ENCODE results near the gene MSI2.

Gene MSI2

DNA sequence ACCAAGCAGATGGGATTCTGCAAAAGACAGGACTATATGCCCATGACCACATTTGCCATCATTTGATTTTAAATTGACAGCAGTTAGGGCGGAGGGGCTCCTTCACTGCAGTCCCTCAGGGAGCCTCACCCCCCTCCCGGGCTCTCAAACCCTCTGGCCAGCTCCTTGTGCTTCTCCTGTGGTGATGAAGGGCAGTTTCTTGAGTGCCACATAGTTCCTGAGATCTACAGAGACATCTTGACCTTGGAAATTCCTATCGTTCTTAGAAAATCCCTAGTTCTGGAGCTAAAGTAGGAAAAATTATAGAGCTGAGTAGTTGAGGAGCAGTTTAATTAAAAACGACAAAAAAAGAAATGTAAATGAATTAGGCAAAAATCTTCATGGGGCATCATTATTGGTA lies 257.2 kb downstream of the MSI2 start:
- Histone ChIP-seq H3K9me3 (ENCODE audit: insufficient read depth, low read length) (no peaks in the 10 kb centered on the region), H3K36me3 (ENCODE audit: insufficient read depth, insufficient read length, low read length) (no peaks in the 10 kb centered on the region), H3K27me3 (ENCODE audit: insufficient read depth, insufficient read length) (no peaks in the 10 kb centered on the region), H3K9ac (ENCODE audit: insufficient read length, low read depth) (no peak overlapping the region), H3K4me1 (ENCODE audit: insufficient read depth, insufficient read length) (peaks cover 10% of the 10 kb centered on the region), H3K4me3 (ENCODE audit: insufficient read length, low read depth) (no peak overlapping the region)
- no peak for DNase-seq (ENCODE audit: low read depth, low spot score)
- TF ChIP-seq ZNF274 (IDR thresholded peaks at IDR 0.05; ENCODE audit: low read depth, low read length) (no peak), YY1 (IDR thresholded peaks at IDR 0.05; ENCODE audit: insufficient read depth, insufficient read length) (no peak), SUZ12 (IDR thresholded peaks at IDR 0.05; ENCODE audit: extremely low read depth, insufficient read depth, insufficient read length) (no peak)

DNA sequence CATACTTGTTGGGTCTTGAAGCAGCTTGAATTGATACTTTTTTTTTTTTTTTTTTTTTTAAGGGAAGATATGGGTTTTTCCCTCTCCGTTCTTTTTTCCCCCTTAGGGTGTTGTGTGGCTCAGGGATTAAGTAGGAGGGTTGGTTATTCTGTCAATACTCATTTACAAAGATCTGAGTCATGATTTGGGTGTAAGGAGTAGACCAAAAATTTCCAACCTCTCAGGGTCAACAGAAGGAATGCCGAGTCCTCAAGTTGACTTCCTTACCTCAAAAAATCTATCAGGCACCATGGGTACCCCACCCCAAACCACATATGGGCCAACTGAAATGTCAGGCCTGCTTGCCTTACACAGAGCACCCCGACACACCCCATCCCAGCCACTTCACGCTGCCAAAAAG lies 258.3 kb downstream of the MSI2 start:
- Histone ChIP-seq H3K36me3 (ENCODE audit: insufficient read depth, insufficient read length, low read length) (no peaks in the 10 kb centered on the region), H3K9ac (ENCODE audit: insufficient read length, low read depth) (no peak overlapping the region), H3K4me3 (ENCODE audit: insufficient read length, low read depth) (no peak overlapping the region), H3K9me3 (ENCODE audit: insufficient read depth, low read length) (no peaks in the 10 kb centered on the region), H3K4me1 (ENCODE audit: insufficient read depth, insufficient read length) (peaks cover 17% of the 10 kb centered on the region), H3K27me3 (ENCODE audit: insufficient read depth, insufficient read length) (no peaks in the 10 kb centered on the region)
- no peak for DNase-seq (ENCODE audit: low read depth, low spot score)
- no peak for TF ChIP-seq YY1 (IDR thresholded peaks at IDR 0.05; ENCODE audit: insufficient read depth, insufficient read length)

DNA sequence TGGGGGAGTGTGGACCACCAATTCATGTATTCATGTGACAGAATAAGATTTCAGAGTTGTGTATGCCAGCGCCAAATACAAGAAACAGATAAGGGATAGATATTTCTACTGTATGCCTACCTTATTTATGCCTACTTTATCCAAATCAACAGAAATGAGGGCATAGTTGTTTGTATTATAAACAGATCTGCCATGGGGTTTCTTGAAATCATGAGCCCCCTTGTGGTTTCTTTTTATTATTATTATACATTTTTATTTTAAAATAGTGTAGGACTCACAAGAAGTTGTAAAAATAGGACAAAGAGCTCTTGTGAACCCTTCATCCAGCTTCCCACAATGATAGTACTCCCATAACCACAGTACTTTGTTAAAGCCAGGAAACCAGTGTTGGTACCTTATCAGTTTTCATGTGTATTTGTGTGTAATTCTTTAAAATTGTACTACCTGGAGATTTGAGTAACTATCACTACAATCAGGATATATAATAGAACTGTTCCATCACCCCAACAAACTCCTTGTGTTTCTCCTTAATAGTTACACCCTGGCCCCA lies 259.4 kb downstream of the MSI2 start:
- no peak overlapping the region for H3K4me3 ChIP-seq (ENCODE audit: insufficient read length, low read depth)
- H3K4me1 ChIP-seq (ENCODE audit: insufficient read depth, insufficient read length), result peaks cover 19% of the 10 kb centered on the region
- no peaks in the 10 kb centered on the region for H3K9me3 ChIP-seq (ENCODE audit: insufficient read depth, low read length)
- no peak overlapping the region for H3K9ac ChIP-seq (ENCODE audit: insufficient read length, low read depth)
- no peaks in the 10 kb centered on the region for H3K27me3 ChIP-seq (ENCODE audit: insufficient read depth, insufficient read length)
- DNase-seq (ENCODE audit: low read depth, low spot score), result no peak
- TF ChIP-seq SUZ12 (IDR thresholded peaks at IDR 0.05; ENCODE audit: extremely low read depth, insufficient read depth, insufficient read length) (no peak), YY1 (IDR thresholded peaks at IDR 0.05; ENCODE audit: insufficient read depth, insufficient read length) (no peak), ZNF274 (IDR thresholded peaks at IDR 0.05; ENCODE audit: low read depth, low read length) (no peak)
- H3K36me3 ChIP-seq (ENCODE audit: insufficient read depth, insufficient read length, low read length), result no peaks in the 10 kb centered on the region

DNA sequence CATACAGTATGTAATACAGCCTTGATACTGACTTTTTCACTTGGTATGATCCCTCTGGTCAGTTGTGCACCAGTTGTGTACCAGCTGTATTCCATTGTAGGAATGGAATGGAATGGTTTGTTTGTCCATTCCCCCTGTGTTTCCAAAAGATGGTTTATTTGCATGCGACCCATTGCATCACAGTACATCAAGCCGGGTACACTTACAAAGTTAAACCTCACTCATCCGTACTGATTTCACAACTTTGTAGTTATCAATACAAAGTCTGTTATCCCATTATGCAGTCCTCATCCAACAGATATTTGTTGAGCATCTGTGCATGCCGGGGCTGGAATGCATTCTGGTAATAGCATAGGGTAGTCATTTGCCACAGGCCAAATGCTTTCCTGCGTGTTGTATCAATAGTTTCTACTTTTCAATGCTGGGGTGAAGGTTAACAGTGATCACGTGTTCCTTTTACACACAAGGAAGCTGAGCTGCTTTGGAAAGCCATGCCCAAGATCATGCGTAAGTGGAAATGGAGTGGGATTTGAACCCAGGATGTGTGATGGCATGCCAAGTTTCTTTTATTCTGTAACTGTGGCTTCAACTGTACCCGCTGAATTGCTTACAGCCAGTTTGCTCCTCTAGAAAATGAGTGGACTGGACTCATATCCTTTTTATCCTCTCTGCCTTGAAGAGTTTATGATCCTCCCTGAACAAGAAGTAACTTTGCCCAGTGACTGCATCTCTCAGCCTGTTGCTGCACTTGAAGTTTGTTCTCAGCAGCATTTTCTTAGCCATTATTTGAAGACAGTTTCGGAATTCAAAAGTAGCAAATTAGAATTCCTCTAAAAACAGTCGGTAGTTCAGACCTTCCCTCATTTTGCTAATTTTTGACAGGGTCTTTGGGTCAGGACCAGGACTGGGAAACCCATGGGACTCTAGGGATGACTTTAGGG lies 260.2 kb downstream of the MSI2 start:
- Histone ChIP-seq H3K4me3 (ENCODE audit: insufficient read length, low read depth) (no peak overlapping the region), H3K9ac (ENCODE audit: insufficient read length, low read depth) (no peak overlapping the region), H3K36me3 (ENCODE audit: insufficient read depth, insufficient read length, low read length) (no peaks in the 10 kb centered on the region), H3K9me3 (ENCODE audit: insufficient read depth, low read length) (no peaks in the 10 kb centered on the region), H3K27me3 (ENCODE audit: insufficient read depth, insufficient read length) (no peaks in the 10 kb centered on the region), H3K4me1 (ENCODE audit: insufficient read depth, insufficient read length) (peaks cover 19% of the 10 kb centered on the region)
- no peak for DNase-seq (ENCODE audit: low read depth, low spot score)
- TF ChIP-seq YY1 (IDR thresholded peaks at IDR 0.05; ENCODE audit: insufficient read depth, insufficient read length) (no peak), SUZ12 (IDR thresholded peaks at IDR 0.05; ENCODE audit: extremely low read depth, insufficient read depth, insufficient read length) (no peak), ZNF274 (IDR thresholded peaks at IDR 0.05; ENCODE audit: low read depth, low read length) (no peak)

DNA sequence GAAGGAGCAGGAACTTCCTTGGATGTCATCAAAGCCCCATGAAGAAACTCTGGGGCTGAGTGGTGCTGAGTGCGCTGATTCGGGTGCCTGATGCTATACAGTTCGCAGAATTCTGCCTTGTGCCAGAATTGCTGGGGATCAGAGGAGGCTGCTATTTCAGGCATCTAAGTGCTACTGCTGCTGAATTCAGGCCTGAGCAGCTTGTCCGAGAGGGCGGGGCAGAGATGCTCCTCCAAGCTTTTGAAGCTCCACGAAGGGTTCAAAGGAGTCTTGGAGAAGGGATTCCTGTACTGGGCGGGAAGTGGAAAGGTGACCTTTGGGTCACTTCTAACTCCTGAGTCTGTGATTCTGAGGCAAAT lies 260.9 kb downstream of the MSI2 start:
- no peak overlapping the region for H3K4me3 ChIP-seq (ENCODE audit: insufficient read length, low read depth)

DNA sequence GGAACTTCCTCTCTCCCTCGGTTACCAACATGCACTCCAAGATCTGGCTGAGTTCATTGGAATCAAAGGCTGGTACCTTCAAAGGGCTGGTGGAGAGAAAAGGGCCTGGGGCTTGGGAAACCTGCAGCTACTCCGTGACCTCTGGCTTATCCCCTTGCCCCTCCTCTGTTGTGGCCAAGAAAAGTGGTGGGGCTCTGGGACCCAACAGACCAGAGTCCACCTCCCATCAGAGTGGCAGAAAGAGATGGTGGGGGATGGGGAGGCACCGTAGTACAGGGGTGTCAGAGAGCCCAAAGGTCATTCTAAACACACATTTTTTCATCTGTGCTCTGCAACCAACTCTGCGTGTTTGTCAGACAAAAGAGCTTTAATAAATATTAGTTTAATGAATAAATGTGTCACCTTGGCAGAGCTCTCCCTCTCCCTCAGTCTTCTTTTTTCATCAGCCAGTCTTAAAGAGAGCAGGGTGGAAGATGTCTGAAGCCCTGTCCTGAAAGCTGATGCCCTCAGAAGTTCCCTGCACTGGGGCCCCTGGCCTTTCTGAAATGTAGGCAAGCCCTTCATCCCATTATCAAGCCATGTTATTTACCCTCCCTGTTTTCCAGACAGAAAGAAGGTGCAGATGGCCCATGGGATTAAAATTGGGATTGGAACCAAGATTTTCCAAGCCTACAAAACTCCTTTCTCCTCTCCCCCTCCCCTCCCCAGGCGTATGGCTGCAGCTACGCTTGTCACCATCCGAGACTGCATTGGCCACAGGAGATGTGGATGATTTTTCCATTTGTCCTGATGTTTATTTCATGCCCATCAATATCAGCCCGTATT lies 261.5 kb downstream of the MSI2 start:
- Histone ChIP-seq H3K36me3 (ENCODE audit: insufficient read depth, insufficient read length, low read length) (no peaks in the 10 kb centered on the region), H3K4me1 (ENCODE audit: insufficient read depth, insufficient read length) (peaks cover 19% of the 10 kb centered on the region), H3K4me3 (ENCODE audit: insufficient read length, low read depth) (no peak overlapping the region), H3K27me3 (ENCODE audit: insufficient read depth, insufficient read length) (no peaks in the 10 kb centered on the region), H3K9me3 (ENCODE audit: insufficient read depth, low read length) (no peaks in the 10 kb centered on the region), H3K9ac (ENCODE audit: insufficient read length, low read depth) (peak overlapping the region; percentile 36)
- no peak for DNase-seq (ENCODE audit: low read depth, low spot score)
- TF ChIP-seq SUZ12 (IDR thresholded peaks at IDR 0.05; ENCODE audit: extremely low read depth, insufficient read depth, insufficient read length), result no peak
- no peak for TF ChIP-seq ZNF274 (IDR thresholded peaks at IDR 0.05; ENCODE audit: low read depth, low read length)
- no peak for TF ChIP-seq YY1 (IDR thresholded peaks at IDR 0.05; ENCODE audit: insufficient read depth, insufficient read length)

More for the DNA sequence above, 260.9 kb downstream of the MSI2 start:
- no peak for DNase-seq (ENCODE audit: low read depth, low spot score)
- no peak overlapping the region for H3K9ac ChIP-seq (ENCODE audit: insufficient read length, low read depth)
- no peak for TF ChIP-seq ZNF274 (IDR thresholded peaks at IDR 0.05; ENCODE audit: low read depth, low read length)
- TF ChIP-seq SUZ12 (IDR thresholded peaks at IDR 0.05; ENCODE audit: extremely low read depth, insufficient read depth, insufficient read length), result no peak
- TF ChIP-seq YY1 (IDR thresholded peaks at IDR 0.05; ENCODE audit: insufficient read depth, insufficient read length), result no peak
- no peaks in the 10 kb centered on the region for H3K9me3 ChIP-seq (ENCODE audit: insufficient read depth, low read length)
- no peaks in the 10 kb centered on the region for H3K36me3 ChIP-seq (ENCODE audit: insufficient read depth, insufficient read length, low read length)
- H3K4me1 ChIP-seq (ENCODE audit: insufficient read depth, insufficient read length), result peaks cover 19% of the 10 kb centered on the region
- H3K27me3 ChIP-seq (ENCODE audit: insufficient read depth, insufficient read length), result no peaks in the 10 kb centered on the region
